HG02840 (cell line): ENCODE results near the gene ATXN1.

Experiments used
- ATAC-seq: cut with Tn5 transposase; IDR thresholded peaks from one replicate; pipeline ENCODE4 v1.9.1; 2021; ENCODE audit warnings: mild to moderate bottlenecking, moderate library complexity, moderate number of reproducible peaks; ENCODE audit not compliant: unreplicated experiment, low FRiP score

Gene ATXN1

DNA sequence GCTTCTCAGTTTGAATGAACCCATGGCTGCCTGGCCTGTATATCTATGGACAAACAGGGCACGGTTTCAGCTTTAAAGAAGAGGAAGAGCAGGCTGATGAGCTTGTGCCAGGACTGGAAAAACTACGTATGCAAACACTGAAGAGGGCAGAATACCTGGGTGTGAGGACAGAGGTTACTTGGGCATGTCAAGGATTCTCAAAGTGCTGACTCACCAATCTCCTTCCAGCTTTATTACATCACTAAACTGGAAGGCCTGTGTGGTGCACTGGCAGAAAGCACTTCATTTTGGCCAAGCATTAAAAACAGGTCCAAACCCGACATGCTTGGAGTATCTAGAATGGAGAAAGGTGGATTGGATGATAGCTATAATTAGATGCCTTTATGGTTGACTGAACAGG is 427.7 kb downstream of the ATXN1 start:
- ATAC-seq = no peak

GRCh38 chr6:16332175-16332542 is 429.1 kb downstream of the ATXN1 start:
- ATAC-seq = peak; percentile 68

GRCh38 chr6:16331384-16332174 is 429.7 kb downstream of the ATXN1 start:
- ATAC-seq = no peak

- ATAC-seq = no peak
Measured at GRCh38 chr6:16329233-16329632, 432.0 kb downstream of the ATXN1 start.

GRCh38 chr6:16327777-16328325 is 433.4 kb downstream of the ATXN1 start:
- no peak for ATAC-seq

DNA sequence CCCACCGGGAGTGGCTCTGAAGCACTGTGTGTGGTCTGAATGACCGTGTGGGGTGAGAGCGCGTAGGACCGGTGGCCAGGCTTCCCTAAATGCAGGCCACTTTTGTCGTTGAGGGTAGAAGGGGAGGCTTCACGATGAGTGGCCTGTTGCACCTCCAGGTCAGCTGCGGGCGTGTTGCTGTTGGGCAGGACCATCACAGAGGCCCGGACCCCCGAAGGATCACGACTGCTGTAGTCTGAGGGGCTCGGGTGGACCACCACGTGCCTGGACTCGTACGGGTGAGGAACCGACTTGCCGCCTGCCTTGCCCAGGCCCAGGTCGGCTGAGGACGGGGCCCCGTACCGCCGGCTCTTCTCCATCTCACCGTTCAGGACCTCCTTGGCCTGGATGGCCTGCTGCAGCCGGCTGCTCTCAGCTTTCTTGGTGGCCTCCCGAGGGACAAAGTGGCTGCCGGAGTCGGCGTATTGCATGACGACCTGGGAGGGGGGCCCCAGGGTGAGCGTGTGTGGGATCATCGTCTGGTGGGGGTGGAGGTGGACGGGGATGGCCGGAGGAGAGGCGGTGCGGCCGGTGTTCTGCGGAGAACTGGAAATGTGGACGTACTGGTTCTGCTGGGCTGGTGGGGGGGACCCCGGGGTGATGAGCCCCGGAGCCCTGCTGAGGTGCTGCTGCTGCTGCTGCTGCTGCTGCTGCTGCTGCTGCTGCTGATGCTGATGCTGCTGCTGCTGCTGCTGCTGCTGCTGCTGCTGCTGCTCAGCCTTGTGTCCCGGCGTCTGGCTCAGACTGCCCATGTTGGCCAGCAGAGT is 434.1 kb downstream of the ATXN1 start:
- no peak for ATAC-seq

DNA sequence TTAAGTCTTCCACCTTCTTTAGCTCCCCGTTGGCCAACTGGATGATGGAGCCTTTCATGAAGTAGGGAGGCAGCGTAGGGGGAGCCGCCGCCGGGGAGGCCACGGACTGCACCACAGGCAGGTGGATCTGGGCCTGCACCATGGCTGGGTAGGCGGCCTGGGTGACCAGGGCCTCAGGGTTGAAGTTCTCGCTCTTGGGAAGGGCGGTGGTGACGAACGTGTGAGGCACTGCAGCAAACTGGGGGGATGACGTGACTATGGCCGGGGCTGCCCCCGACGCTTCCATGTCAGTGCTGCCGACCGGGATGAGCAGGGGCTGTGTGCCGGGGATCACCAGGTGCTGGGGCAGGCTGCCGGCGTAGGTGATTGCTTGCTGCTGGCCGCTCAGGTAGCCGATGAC is 434.7 kb downstream of the ATXN1 start:
- no peak for ATAC-seq

- ATAC-seq = no peak
Measured at GRCh38 chr6:16324606-16325225, 436.5 kb downstream of the ATXN1 start.

DNA sequence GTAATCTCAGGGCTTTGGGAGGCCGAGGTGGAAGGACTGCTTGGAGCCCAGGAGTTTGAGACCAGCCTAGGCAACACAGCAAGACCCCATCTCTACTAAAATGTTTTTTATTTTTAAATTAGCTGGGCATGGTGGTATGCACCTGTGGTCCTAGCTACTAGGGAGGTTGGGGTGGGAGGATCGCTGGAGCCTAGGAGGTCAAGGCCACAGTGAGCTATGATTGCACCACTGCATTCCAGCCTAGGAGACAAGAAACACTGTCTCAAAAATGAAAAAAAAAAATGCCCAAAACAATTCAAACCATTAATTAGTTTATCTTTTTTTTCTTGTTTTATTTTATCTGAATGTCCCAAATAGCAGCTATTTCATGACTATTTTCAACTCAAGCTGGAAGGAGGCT is 437.1 kb downstream of the ATXN1 start:
- ATAC-seq = no peak

GRCh38 chr6:16322666-16323312 is 438.5 kb downstream of the ATXN1 start:
- ATAC-seq = peak; percentile 85

DNA sequence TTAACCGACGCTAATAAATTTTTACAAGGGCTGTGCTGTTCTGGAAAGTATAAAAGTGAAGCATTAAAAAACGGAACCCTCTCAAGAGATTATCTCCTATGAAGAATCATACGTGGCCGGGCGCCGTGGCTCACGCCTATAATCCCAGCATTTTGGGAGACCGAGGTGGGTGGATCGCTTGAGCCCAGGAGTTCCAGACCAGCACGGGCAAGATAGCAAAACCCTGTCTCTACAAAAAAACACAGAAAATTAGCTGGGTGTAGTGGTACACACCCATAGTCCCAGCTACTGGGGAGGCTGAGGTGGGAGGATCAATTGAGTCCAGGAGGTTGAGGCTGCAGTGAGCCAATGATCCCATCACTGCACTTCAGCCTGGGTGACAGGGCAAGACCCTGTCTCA is 439.4 kb downstream of the ATXN1 start:
- no peak for ATAC-seq

DNA sequence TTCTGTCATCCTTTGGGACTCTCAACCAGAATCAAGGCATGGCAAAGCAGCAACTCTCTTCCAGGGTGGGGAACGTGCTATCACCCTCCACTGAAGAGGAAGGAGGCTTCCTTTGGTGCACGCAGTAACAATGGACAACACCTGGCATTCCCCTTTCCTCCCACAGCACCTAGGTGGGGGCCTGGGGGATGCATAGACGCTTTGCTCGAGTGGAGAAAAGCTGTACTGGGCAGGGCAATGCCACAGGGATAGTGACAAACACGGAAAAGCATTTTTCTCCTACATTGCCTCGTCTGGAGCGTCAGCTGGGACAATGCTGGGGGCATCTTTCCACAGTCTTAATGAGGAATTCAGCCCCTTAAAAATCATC is 439.9 kb downstream of the ATXN1 start:
- ATAC-seq = no peak

GRCh38 chr6:16320533-16321340 is 440.5 kb downstream of the ATXN1 start:
- ATAC-seq = no peak

DNA sequence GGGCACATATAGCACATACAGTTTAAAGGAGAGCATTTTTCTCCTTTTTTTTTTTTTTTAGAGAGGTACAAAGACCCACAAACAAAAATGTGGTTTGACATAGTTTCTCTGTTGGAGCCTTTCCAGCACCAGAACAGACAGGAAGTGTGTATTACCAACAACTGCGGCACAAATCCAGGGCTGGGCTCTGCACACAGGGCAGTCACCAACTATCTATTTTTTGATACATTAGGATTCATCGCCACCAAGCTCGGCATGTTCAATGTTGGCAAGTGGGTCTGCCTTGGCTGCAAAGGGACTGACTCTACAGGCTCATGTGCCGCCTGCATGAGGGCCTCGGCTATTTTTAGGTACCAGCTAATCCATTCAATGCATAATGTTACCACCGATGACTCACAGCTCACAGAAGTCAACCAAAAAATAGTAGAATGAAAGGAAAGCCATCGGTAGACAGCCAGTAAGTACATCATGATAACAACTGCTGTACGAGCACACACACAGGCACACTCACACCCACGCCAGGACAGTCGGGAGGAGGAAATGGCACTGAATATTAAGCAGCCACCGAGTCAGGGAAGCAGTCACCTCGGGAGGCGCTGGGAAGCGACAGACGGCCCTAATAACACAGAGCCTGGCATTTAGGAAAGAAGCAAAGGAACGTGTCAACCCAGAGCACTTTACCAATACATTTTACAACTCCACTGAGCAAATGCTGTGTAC is 441.3 kb downstream of the ATXN1 start:
- peak; percentile 52 for ATAC-seq

- ATAC-seq = no peak
Measured at GRCh38 chr6:16318953-16319720, 442.1 kb downstream of the ATXN1 start.

DNA sequence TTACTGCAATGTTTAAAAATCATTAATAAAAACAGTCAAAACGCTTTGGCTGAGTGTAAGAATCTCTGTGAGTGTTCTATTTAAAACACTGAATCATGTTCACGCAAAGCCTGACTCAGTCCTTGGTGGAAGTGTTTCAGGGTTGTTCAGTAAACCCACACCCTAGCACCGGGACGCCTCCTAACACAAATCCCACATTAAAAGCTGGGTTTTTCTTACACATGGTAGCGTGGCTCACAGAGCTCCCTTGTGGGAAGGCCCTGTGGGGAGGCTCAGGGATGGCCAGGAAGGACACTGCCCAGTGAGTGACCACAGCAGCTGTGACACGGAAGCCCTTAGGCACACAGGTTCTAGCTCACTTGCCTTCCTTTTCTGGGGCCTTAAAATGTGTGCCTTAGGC is 442.7 kb downstream of the ATXN1 start:
- no peak for ATAC-seq

DNA sequence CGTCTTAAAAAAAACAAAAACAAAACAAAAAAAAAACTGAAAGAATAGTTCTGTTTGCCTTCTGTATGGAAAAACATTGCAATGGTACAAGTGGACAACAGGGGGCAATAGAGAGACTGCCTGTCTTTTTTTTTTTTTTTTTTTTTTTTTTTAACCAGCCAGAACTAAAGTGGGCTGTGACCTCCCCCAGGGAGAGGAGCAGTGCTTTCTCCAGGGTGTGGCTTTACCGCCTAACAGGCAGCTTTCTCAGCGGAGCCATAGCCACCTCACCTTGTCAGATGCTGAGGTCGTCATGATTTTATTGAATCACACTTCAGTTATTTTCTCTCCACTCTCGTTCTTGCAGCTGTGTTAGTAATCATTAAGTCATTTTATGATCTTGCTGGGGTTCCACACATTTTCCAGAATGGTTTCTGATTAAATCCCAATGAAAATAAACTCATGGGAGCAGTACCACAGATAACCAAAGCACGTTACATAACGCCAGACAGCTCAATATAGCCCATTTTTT is 444.5 kb downstream of the ATXN1 start:
- ATAC-seq = no peak

- no peak for ATAC-seq
Measured at GRCh38 chr6:16314296-16314695, 447.0 kb downstream of the ATXN1 start.
